ENCODE measurements around the gene HIP1R. TPM values are rescaled to one million over a fixed set of nuclear protein-coding genes. Genes with fewer than 3 reads are reported as not detected.

Gene HIP1R
- polyA plus RNA-seq, 2 of the 4 experiments (the other 2 are of a cell fraction) = 9.0 to 10.6 TPM

DNA sequence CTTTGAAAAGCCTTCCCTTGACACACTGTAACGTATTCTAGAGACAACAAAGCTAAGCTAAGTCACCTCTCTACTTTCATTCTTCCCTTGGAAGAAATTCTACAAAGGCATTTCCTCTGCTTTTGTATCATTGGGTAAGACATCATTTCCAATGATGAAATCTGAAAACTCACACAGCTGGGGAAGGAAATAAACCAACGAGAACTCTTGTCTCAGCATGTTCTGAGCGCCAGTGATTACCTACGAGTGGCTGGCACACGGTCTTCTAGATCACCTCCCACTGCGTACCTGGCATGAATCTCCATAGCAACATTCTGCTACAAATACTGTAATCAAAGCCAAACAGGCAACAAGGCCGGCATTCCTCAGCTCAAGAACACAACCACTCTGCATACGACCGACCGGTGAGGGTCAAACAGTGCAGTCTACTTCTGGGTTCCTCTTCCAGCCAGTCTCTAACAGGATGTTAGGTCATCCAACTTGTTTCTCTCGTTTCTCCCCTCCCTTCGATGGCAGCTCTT, 53.0 kb downstream of the HIP1R start:
- Histone ChIP-seq H3K4me1 (peaks cover 78% of the 10 kb centered on the region), H3K27ac (peak overlapping the region; percentile 42 to 84), H3K4me2 (peak overlapping the region; percentile 79), H3K9me3 (no peaks in the 10 kb centered on the region), H3K4me3 (0 out of 3 replicates have a peak overlapping the region, but pooled peaks have one; percentile 12)
- ChIA-PET POLR2A (interaction anchor here (0.6 to 0.8 kb wide), 2 partner anchors 345 to 615 kb away, joined by 3 read pairs; partner anchors contain the start of gene MTRFR), CTCF (interaction anchor here (0.6 to 8.0 kb wide), 16 partner anchors 7 to 1432 kb away, joined by 3 to 51 read pairs (median 4); no protein-coding TSS in a partner anchor)
- TF ChIP-seq MAFK (IDR thresholded peaks at IDR 0.05; ENCODE audit: partially characterized antibody) (peak; percentile 43), CEBPB (IDR thresholded peaks at IDR 0.05) (peak in 1 of 2 experiments; percentile 19; a peak in 1 of 4 replicates), CBX2 (IDR thresholded peaks at IDR 0.05; ENCODE audit: borderline replicate concordance, low read depth) (no peak), POLR2A (IDR thresholded peaks at IDR 0.05; ENCODE audit: low read length) (no peak)
- TF ChIP-seq, protein P1, sequence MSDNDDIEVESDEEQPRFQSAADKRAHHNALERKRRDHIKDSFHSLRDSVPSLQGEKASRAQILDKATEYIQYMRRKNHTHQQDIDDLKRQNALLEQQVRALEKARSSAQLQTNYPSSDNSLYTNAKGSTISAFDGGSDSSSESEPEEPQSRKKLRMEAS (IDR thresholded peaks at IDR 0.05) = no peak
- FAIRE-seq (no peak), ATAC-seq (peak; percentile 72 to 84), DNase-seq (ENCODE audit: low read depth in 1 of 2, low spot score in 1 of 2) (peak; percentile 74 to 84)
- 13% methylated on average over 12 of the region's 12 CpGs for WGBS (ENCODE audit: missing lambda C conversion rate)

DNA sequence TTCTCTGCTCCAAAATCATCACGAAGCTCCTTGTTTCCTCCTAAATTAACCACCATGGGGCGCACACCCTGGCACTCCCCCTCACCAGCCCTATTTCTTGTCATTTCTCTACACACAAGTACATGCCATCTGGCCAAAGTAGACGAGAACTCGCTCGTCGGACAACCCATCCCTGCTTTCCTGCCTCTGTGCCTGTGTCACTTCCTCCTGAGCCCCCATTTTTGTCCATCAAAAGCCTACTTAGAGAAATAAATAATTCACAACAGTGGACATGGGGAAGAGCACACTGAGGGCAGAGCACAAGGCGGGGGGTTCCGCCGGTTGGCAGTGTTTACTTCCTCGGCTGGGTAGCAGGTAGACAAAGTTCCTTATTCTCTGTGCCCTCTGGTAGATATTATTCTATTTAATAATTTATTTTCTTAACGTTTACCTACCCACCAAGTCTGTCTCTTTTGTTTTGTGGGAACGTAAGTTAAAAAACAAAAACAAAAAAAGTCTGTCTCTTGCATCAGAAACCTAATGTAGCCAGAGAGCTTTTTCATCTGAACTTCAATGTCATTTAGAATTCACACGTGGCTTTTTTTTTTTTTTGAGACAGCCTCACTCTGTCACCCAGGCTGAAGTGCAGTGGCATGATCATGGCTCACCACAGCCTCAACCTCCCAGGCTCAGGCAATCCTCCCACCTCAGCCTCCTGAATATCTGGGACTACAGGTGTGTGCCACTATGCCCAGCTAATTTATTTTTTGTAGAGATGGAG, 54.7 kb downstream of the HIP1R start:
- FAIRE-seq (no peak), ATAC-seq (no peak), DNase-seq (ENCODE audit: low read depth in 1 of 2, low spot score in 1 of 2) (no peak)
- H3K4me3 ChIP-seq = no peak overlapping the region
- H3K9me3 ChIP-seq = no peaks in the 10 kb centered on the region
- peak overlapping the region in 1 of 2 experiments; percentile 25; a peak in 1 of 6 replicates for H3K27ac ChIP-seq
- no peak overlapping the region for H3K4me2 ChIP-seq
- CTCF ChIA-PET = interaction anchor here (1.2 to 8.0 kb wide), 7 partner anchors 9 to 61 kb away, joined by 3 to 51 read pairs (median 6); no protein-coding TSS in a partner anchor
- WGBS (ENCODE audit: missing lambda C conversion rate) = 91% methylated on average over 13 of the region's 13 CpGs
- TF ChIP-seq, protein P2, sequence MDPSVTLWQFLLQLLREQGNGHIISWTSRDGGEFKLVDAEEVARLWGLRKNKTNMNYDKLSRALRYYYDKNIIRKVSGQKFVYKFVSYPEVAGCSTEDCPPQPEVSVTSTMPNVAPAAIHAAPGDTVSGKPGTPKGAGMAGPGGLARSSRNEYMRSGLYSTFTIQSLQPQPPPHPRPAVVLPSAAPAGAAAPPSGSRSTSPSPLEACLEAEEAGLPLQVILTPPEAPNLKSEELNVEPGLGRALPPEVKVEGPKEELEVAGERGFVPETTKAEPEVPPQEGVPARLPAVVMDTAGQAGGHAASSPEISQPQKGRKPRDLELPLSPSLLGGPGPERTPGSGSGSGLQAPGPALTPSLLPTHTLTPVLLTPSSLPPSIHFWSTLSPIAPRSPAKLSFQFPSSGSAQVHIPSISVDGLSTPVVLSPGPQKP (IDR thresholded peaks at IDR 0.05; ENCODE audit: low read depth, low read length) = no peak
- TF ChIP-seq EHF (CRISPR knock-in tag; IDR thresholded peaks at IDR 0.05) (no peak), CBX2 (IDR thresholded peaks at IDR 0.05; ENCODE audit: borderline replicate concordance, low read depth) (no peak), NFE2L2 (conservative IDR thresholded peaks at IDR 0.05; ENCODE audit: low read length) (no peak), RNF2 (IDR thresholded peaks at IDR 0.05; ENCODE audit: borderline replicate concordance, low read depth) (no peak), TFCP2L1 (CRISPR knock-in tag; IDR thresholded peaks at IDR 0.05) (no peak), CBX8 (IDR thresholded peaks at IDR 0.05) (no peak), ZC3H11A (IDR thresholded peaks at IDR 0.05) (no peak), NPAS2 (CRISPR knock-in tag; IDR thresholded peaks at IDR 0.05; ENCODE audit: borderline replicate concordance) (no peak), JUNB (IDR thresholded peaks at IDR 0.05) (no peak), HDAC2 (IDR thresholded peaks at IDR 0.05) (no peak), CEBPB (IDR thresholded peaks at IDR 0.05) (no peak)
- TF ChIP-seq, protein P3, sequence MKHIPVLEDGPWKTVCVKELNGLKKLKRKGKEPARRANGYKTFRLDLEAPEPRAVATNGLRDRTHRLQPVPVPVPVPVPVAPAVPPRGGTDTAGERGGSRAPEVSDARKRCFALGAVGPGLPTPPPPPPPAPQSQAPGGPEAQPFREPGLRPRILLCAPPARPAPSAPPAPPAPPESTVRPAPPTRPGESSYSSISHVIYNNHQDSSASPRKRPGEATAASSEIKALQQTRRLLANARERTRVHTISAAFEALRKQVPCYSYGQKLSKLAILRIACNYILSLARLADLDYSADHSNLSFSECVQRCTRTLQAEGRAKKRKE (CRISPR knock-in tag; IDR thresholded peaks at IDR 0.05; ENCODE audit: low read depth) = no peak
- TF ChIP-seq, protein P4, sequence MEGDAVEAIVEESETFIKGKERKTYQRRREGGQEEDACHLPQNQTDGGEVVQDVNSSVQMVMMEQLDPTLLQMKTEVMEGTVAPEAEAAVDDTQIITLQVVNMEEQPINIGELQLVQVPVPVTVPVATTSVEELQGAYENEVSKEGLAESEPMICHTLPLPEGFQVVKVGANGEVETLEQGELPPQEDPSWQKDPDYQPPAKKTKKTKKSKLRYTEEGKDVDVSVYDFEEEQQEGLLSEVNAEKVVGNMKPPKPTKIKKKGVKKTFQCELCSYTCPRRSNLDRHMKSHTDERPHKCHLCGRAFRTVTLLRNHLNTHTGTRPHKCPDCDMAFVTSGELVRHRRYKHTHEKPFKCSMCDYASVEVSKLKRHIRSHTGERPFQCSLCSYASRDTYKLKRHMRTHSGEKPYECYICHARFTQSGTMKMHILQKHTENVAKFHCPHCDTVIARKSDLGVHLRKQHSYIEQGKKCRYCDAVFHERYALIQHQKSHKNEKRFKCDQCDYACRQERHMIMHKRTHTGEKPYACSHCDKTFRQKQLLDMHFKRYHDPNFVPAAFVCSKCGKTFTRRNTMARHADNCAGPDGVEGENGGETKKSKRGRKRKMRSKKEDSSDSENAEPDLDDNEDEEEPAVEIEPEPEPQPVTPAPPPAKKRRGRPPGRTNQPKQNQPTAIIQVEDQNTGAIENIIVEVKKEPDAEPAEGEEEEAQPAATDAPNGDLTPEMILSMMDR (IDR thresholded peaks at IDR 0.05) = no peak
- H3K4me1 ChIP-seq = peaks cover 88% of the 10 kb centered on the region
- POLR2A ChIA-PET = no interaction called here

Data from A549 (cell line).